PC-9 (cell line): ENCODE results near the gene CKMT2.

Source experiments
- EZH2 ChIP-seq: fragments of 200-600 bp; sonication (generic); IDR thresholded peaks from 2 replicates; pipeline ENCODE4 v1.8.0; 2017; ENCODE audit warnings: antibody characterized with exemption, low read depth
- TF ChIP-seq, protein P1 (sequence below): fragments of 200-600 bp; sonication (generic); conservative IDR thresholded peaks from 2 replicates; pipeline ENCODE4 v1.6.1; 2017; ENCODE audit warnings: mixed run types, antibody characterized with exemption, mild to moderate bottlenecking, moderate library complexity

DNA sequence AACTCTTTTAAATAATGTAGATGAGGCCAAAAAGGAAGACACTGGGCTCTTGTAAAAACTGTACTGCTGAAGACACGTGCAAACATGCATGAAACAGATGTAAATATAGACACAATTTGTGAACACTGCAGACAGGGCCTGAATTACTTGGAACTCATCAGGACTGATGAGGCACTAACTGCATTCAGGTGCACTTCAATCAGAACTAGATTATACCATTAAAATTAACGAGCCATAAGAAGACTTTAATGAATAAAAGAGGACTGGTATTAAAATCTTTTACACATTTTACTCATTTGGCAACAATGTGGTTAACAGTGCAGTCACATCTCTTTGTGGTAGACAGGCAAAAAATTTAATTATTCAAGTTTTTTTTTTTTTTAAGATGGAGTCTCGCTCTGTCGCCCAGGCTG, 54.9 kb downstream of the CKMT2 start:
- TF ChIP-seq, protein P1, sequence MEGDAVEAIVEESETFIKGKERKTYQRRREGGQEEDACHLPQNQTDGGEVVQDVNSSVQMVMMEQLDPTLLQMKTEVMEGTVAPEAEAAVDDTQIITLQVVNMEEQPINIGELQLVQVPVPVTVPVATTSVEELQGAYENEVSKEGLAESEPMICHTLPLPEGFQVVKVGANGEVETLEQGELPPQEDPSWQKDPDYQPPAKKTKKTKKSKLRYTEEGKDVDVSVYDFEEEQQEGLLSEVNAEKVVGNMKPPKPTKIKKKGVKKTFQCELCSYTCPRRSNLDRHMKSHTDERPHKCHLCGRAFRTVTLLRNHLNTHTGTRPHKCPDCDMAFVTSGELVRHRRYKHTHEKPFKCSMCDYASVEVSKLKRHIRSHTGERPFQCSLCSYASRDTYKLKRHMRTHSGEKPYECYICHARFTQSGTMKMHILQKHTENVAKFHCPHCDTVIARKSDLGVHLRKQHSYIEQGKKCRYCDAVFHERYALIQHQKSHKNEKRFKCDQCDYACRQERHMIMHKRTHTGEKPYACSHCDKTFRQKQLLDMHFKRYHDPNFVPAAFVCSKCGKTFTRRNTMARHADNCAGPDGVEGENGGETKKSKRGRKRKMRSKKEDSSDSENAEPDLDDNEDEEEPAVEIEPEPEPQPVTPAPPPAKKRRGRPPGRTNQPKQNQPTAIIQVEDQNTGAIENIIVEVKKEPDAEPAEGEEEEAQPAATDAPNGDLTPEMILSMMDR: no peak
- TF ChIP-seq EZH2: no peak
